HL-60 (cell line): Measurements from ENCODE around the gene FOXI2.

ENCODE experiments used
- CTCF ChIP-seq: IDR thresholded peaks from one replicate; pipeline ENCODE4 v1.5.1; 2011; ENCODE audit warnings: low read length, control low read depth, inconsistent platforms; ENCODE audit not compliant: insufficient read depth
- GABPA ChIP-seq: IDR thresholded peaks from 2 replicates; pipeline ENCODE4 v1.6.1; 2012; ENCODE audit warnings: low read depth

- TF ChIP-seq CTCF (no peak), GABPA (no peak)
Measured at GRCh38 chr10:127738512-127739424, 1.8 kb downstream of the FOXI2 start.
